NOMO-1 treated with DMSO at 0.1 percent for 48 hours (cell line): ENCODE results near the gene FIG4.
"Not testable (repeated sequence)": the region's sequence is repeated elsewhere in the genome, so short reads cannot be mapped to it uniquely, and the experiment has no call there.

ENCODE experiments used
- DNase-seq: peaks from one replicate; lab custom pipeline; 2025; ENCODE audit not compliant: unreplicated experiment; lab: John Stamatoyannopoulos, UW

FIG4 gene

GRCh38 chr6:109794201-109794923 lies 103.3 kb downstream of the FIG4 start:
- DNase-seq, result no peak

- no peak for DNase-seq
Measured at GRCh38 chr6:109795994-109796555, 105.0 kb downstream of the FIG4 start.

GRCh38 chr6:109799129-109799528 lies 108.0 kb downstream of the FIG4 start:
- no peak for DNase-seq

- no peak for DNase-seq
Measured at GRCh38 chr6:109799664-109800063, 108.6 kb downstream of the FIG4 start.

- DNase-seq, result no peak
Measured at GRCh38 chr6:109800771-109801170, 109.7 kb downstream of the FIG4 start.

- DNase-seq, result no peak
Measured at GRCh38 chr6:109801794-109802193, 110.7 kb downstream of the FIG4 start.

GRCh38 chr6:109804020-109804419 lies 112.9 kb downstream of the FIG4 start:
- no peak for DNase-seq

GRCh38 chr6:109807881-109808280 lies 116.8 kb downstream of the FIG4 start:
- DNase-seq, result no peak

- DNase-seq, result no peak
Measured at GRCh38 chr6:109808837-109809236, 117.7 kb downstream of the FIG4 start.

- no peak for DNase-seq
Measured at GRCh38 chr6:109815054-109815453, 124.0 kb downstream of the FIG4 start.

GRCh38 chr6:109816452-109817374 lies 125.6 kb downstream of the FIG4 start:
- DNase-seq, result no peak

- peak; percentile 12 for DNase-seq
Measured at GRCh38 chr6:109820706-109821350, 129.7 kb downstream of the FIG4 start.

GRCh38 chr6:109821428-109821827 lies 130.3 kb downstream of the FIG4 start:
- no peak for DNase-seq

GRCh38 chr6:109824105-109824504 lies 133.0 kb downstream of the FIG4 start:
- DNase-seq, result no peak

- no peak for DNase-seq
Measured at GRCh38 chr6:109826551-109826950, 135.5 kb downstream of the FIG4 start.

- DNase-seq, result not testable (repeated sequence)
Measured at GRCh38 chr6:109831352-109831751, 140.3 kb downstream of the FIG4 start.

- DNase-seq, result no peak
Measured at GRCh38 chr6:109834131-109834530, 143.0 kb downstream of the FIG4 start.

GRCh38 chr6:109834595-109835437 lies 143.7 kb downstream of the FIG4 start:
- DNase-seq, result no peak

- no peak for DNase-seq
Measured at GRCh38 chr6:109840034-109840433, 148.9 kb downstream of the FIG4 start.

GRCh38 chr6:109840796-109841195 lies 149.7 kb downstream of the FIG4 start:
- DNase-seq, result no peak
